Peyer's patch (tissue), 4 donors: ENCODE data around the gene CPED1.

Experiments used
- POLR2A ChIP-seq, 2 donors: fragments of 450-650 bp; IDR thresholded peaks; one replicate each; pipeline ENCODE4 v1.5.1; 2017; ENCODE audit warnings: antibody characterized with exemption in 2 of 2, mild to moderate bottlenecking in 2 of 2, moderate library complexity in 2 of 2
- TF ChIP-seq, protein P1 (sequence below), 6 experiments: fragments of 450-650 bp in 4 of 6; fragments of 200-600 bp in 2 of 6; sonication (generic) in 1 of 6; IDR thresholded peaks; one replicate each; pipeline ENCODE4 v1.5.1; 2017 to 2019; ENCODE audit warnings: antibody characterized with exemption in 6 of 6, mild to moderate bottlenecking in 3 of 6, moderate library complexity in 1 of 6

DNA sequence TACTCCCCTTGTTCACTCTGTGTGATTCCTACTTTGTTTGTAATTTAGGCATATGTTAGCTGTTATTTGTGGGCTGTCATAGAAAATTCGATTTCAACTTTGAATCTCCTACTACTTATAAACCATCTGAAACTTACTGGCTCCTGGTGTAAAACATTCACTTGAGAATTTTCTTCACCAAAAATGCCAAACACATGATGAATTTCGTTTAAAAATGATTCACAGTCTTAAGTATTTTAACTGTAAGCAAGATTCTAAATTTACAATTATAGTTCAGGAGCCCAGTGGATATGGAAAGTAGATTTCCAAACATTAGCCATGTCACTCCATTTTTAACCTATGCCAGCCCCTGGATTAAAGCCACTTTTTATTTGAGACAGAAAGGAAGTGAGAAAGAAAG is 3.1 kb downstream of the CPED1 start:
- TF ChIP-seq, protein P1, sequence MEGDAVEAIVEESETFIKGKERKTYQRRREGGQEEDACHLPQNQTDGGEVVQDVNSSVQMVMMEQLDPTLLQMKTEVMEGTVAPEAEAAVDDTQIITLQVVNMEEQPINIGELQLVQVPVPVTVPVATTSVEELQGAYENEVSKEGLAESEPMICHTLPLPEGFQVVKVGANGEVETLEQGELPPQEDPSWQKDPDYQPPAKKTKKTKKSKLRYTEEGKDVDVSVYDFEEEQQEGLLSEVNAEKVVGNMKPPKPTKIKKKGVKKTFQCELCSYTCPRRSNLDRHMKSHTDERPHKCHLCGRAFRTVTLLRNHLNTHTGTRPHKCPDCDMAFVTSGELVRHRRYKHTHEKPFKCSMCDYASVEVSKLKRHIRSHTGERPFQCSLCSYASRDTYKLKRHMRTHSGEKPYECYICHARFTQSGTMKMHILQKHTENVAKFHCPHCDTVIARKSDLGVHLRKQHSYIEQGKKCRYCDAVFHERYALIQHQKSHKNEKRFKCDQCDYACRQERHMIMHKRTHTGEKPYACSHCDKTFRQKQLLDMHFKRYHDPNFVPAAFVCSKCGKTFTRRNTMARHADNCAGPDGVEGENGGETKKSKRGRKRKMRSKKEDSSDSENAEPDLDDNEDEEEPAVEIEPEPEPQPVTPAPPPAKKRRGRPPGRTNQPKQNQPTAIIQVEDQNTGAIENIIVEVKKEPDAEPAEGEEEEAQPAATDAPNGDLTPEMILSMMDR (IDR thresholded peaks at IDR 0.05): no peak
- TF ChIP-seq POLR2A (IDR thresholded peaks at IDR 0.05): no peak
